HUES6 (cell line): Measurements from ENCODE around the gene CELSR2.
"Not testable (repeated sequence)": the region's sequence is repeated elsewhere in the genome, so short reads cannot be mapped to it uniquely, and the experiment has no call there.

Source experiments
- H3K27ac ChIP-seq: 2 replicates; pipeline ENCODE4 v1.7.0; 2013; ENCODE audit warnings: low read depth, mild to moderate bottlenecking, low read length, inconsistent platforms
- H3K27me3 ChIP-seq: 2 replicates; pipeline ENCODE4 v1.6.1; 2013; ENCODE audit warnings: low read length; ENCODE audit not compliant: control insufficient read depth, insufficient read depth
- H3K36me3 ChIP-seq: 2 replicates; pipeline ENCODE4 v1.6.1; 2013; ENCODE audit warnings: low read length; ENCODE audit not compliant: control insufficient read depth, insufficient read depth
- H3K4me1 ChIP-seq: 2 replicates; pipeline ENCODE4 v1.6.1; 2013; ENCODE audit warnings: low read length; ENCODE audit not compliant: control insufficient read depth, insufficient read depth
- H3K4me3 ChIP-seq: 2 replicates; pipeline ENCODE4 v1.5.1; 2013; ENCODE audit warnings: low read depth, low read length
- H3K9ac ChIP-seq: one replicate; pipeline ENCODE4 v1.6.1; 2013; ENCODE audit warnings: mild to moderate bottlenecking, low read length
- H3K9me3 ChIP-seq: 2 replicates; pipeline ENCODE4 v1.6.1; 2013; ENCODE audit warnings: low read depth, low read length; ENCODE audit not compliant: control insufficient read depth, insufficient read depth

Gene CELSR2

GRCh38 chr1:109286762-109287161 is 37.4 kb downstream of the CELSR2 start:
- not testable (repeated sequence) for H3K9ac ChIP-seq, H3K4me3 ChIP-seq, H3K27ac ChIP-seq, H3K9me3 ChIP-seq, H3K27me3 ChIP-seq, H3K36me3 ChIP-seq
- H3K4me1 ChIP-seq, result peaks cover 24% of the 10 kb centered on the region

- Histone ChIP-seq H3K27me3 (no peaks in the 10 kb centered on the region), H3K27ac (no peak overlapping the region), H3K9me3 (no peaks in the 10 kb centered on the region), H3K4me3 (no peak overlapping the region), H3K4me1 (peaks cover 12% of the 10 kb centered on the region), H3K36me3 (no peaks in the 10 kb centered on the region), H3K9ac (no peak overlapping the region)
Observed at GRCh38 chr1:109290137-109290536, 40.8 kb downstream of the CELSR2 start.

- Histone ChIP-seq H3K9ac (no peak overlapping the region), H3K36me3 (no peaks in the 10 kb centered on the region), H3K4me1 (peaks cover 10% of the 10 kb centered on the region), H3K27me3 (no peaks in the 10 kb centered on the region), H3K4me3 (no peak overlapping the region), H3K27ac (no peak overlapping the region), H3K9me3 (no peaks in the 10 kb centered on the region)
Observed at GRCh38 chr1:109290998-109291397, 41.7 kb downstream of the CELSR2 start.

DNA sequence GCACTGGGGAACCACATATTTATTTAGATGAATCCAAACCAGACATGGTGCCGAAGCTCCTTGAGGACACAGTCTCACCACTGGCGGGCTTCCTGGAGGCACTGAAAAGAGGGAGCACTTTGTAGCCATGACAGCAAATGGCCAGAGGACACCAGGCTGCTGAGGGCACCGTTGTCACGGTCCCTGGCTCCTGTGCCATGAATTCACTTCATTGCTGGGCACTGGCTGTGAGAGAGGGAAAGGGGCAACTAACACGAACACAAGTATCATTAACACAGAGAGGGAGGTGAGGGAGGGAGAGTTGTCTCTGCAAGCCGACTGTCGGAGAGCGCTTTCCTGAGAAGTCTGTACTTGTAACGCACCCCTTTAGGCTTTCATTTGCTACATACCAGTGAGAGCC is 43.0 kb downstream of the CELSR2 start:
- Histone ChIP-seq H3K9ac (no peak overlapping the region), H3K36me3 (no peaks in the 10 kb centered on the region), H3K27ac (no peak overlapping the region), H3K27me3 (no peaks in the 10 kb centered on the region), H3K9me3 (no peaks in the 10 kb centered on the region), H3K4me1 (peaks cover 10% of the 10 kb centered on the region), H3K4me3 (no peak overlapping the region)

- no peaks in the 10 kb centered on the region for H3K27me3 ChIP-seq
- no peak overlapping the region for H3K4me3 ChIP-seq
- H3K4me1 ChIP-seq, result peaks cover 10% of the 10 kb centered on the region
- no peaks in the 10 kb centered on the region for H3K9me3 ChIP-seq
- H3K36me3 ChIP-seq, result no peaks in the 10 kb centered on the region
- H3K27ac ChIP-seq, result no peak overlapping the region
- H3K9ac ChIP-seq, result no peak overlapping the region
Observed at GRCh38 chr1:109293026-109293425, 43.7 kb downstream of the CELSR2 start.

- Histone ChIP-seq H3K9me3 (no peaks in the 10 kb centered on the region), H3K4me3 (no peak overlapping the region)
Observed at GRCh38 chr1:109294481-109294880, 45.1 kb downstream of the CELSR2 start.

DNA sequence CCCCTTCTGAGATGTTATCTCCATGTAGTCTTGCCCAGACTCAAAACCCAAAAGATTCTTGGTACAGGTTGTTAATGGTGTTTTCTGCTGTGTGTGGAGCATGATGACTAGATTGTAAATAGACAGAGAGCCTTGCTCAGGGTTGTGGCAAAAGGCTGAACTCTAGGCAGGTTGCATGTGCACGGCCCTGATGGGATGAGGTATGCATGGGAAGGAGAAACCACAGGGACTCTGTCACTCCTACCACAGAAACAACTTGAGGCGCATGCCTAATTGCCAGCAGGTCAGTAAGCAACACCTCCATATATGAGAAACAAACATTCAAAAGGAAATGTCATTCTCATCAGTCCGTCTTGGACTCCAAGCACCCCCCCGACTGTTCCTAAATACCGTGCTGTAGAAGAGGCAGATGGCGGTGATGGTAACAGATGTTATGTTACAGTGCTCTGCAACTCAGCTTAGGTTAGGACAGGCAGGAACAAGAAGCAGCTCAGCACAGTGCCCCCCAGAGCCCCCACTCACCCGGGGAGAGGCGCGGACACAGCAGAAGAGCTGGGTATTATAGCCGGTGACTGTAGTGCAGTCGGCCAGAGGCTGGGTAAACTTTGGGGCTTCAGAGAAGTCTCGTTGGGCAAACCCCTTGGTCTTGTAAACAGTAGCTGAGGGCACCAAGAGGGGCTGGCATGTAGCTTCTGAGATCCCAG is 46.5 kb downstream of the CELSR2 start:
- H3K9me3 ChIP-seq, result no peaks in the 10 kb centered on the region
- no peaks in the 10 kb centered on the region for H3K36me3 ChIP-seq
- no peaks in the 10 kb centered on the region for H3K27me3 ChIP-seq
- no peak overlapping the region for H3K27ac ChIP-seq
- H3K9ac ChIP-seq, result no peak overlapping the region
- peaks cover 15% of the 10 kb centered on the region for H3K4me1 ChIP-seq
- H3K4me3 ChIP-seq, result no peak overlapping the region

More at GRCh38 chr1:109294481-109294880, 45.1 kb downstream of the CELSR2 start:
- H3K4me1 ChIP-seq, result peaks cover 12% of the 10 kb centered on the region
- no peak overlapping the region for H3K9ac ChIP-seq
- no peak overlapping the region for H3K27ac ChIP-seq
- H3K36me3 ChIP-seq, result no peaks in the 10 kb centered on the region
- no peaks in the 10 kb centered on the region for H3K27me3 ChIP-seq

DNA sequence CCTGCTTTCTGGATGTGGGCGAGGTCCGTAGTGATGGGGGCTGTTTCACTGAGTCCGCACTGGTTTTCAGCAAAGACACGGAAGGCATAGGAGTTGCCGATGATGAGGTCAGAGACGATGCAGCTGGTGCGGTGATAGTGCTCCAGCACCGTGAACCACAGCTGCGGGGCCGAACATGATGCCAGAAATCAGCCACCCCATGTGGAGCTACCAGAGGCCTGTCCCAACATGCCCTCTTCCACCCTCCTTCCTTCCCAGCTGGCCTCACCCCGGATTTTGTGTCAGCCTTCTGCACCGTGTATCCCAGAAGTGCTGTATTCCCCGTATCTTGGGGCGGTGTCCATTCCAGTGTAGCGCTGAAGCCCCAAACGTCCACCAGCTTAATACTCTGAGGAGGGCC is 47.4 kb downstream of the CELSR2 start:
- no peaks in the 10 kb centered on the region for H3K9me3 ChIP-seq
- H3K4me1 ChIP-seq, result peaks cover 17% of the 10 kb centered on the region
- H3K9ac ChIP-seq, result no peak overlapping the region
- H3K27ac ChIP-seq, result no peak overlapping the region
- no peaks in the 10 kb centered on the region for H3K36me3 ChIP-seq
- no peak overlapping the region for H3K4me3 ChIP-seq
- H3K27me3 ChIP-seq, result no peaks in the 10 kb centered on the region

DNA sequence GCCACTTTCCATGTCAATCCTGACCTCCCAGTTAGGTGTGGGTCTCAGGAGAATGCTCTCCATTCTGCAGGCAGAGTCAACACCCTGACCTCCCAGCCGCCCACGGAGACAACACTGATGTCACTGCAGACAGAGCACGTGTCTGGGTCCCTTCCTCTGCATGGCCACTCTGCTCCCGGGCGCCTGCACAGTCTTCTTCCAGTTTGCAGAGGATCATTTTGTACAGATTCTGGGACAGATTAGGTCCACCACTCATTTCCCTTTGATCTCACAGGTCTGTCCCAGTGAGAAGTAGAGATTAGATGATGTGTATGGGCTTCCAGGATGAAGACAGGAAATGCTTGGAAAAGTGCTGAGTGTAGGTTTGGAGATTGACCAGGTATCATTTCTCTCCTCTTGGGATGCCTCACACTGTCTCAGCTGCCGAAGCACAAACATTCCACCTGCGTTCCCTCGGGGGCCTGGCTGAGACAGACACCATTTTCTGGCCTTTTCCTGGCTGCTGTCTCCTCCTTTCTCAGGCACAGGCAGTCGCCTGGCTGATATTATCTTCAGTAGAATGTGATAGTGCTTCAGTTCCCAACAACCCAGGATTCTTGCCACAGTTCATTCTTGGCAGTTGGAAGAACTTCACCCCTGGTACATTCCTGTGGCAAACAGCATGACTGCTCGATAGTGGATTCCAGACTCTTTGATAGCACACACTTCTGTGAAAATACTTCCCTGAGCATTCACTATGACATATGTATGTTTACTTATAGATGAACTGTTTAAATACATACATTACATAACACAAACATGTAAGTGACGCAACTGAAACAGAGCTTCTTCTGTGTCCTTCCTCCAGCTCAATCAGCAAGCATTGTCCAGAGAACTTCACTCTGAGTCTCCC is 49.6 kb downstream of the CELSR2 start:
- Histone ChIP-seq H3K4me1 (peaks cover 12% of the 10 kb centered on the region; the same call in 1 of the 2 replicates), H3K36me3 (no peaks in the 10 kb centered on the region), H3K4me3 (no peak overlapping the region), H3K9me3 (no peaks in the 10 kb centered on the region), H3K9ac (no peak overlapping the region), H3K27ac (no peak overlapping the region), H3K27me3 (no peaks in the 10 kb centered on the region)

- no peaks in the 10 kb centered on the region for H3K9me3 ChIP-seq
- H3K36me3 ChIP-seq, result no peaks in the 10 kb centered on the region
- H3K9ac ChIP-seq, result no peak overlapping the region
- H3K27me3 ChIP-seq, result no peaks in the 10 kb centered on the region
- no peak overlapping the region for H3K4me3 ChIP-seq
- H3K27ac ChIP-seq, result no peak overlapping the region
- H3K4me1 ChIP-seq, result peaks cover 12% of the 10 kb centered on the region; the same call in 1 of the 2 replicates
Observed at GRCh38 chr1:109299558-109300343, 50.4 kb downstream of the CELSR2 start.
